DND-41 (cell line): ENCODE measurements around the gene CAMK2A.

Experiments
- ATAC-seq: fragments of 200-7000 bp; cut with Tn5 transposase; 3 replicates; pipeline ENCODE4 v1.9.1; 2021; ENCODE audit warnings: low read depth; ENCODE audit not compliant: insufficient read depth
- DNase-seq: peaks from one replicate; pipeline ENCODE4 v3.0.0-alpha.2; 2020
- H2AFZ ChIP-seq: 2 replicates; pipeline ENCODE4 v1.6.0; 2012; ENCODE audit warnings: low read depth, low read length
- H3K27ac ChIP-seq: 2 replicates; pipeline ENCODE4 v1.5.1; 2012; ENCODE audit warnings: low read length, inconsistent platforms
- H3K27me3 ChIP-seq: fragments of 200-600 bp; sonication (generic); 2 replicates; pipeline ENCODE4 v1.6.0; 2012; ENCODE audit warnings: low read length, mild to moderate bottlenecking, inconsistent platforms; ENCODE audit not compliant: insufficient read depth, poor library complexity
- H3K36me3 ChIP-seq: 2 replicates; pipeline ENCODE4 v1.5.1; 2012; ENCODE audit warnings: low read length, inconsistent platforms; ENCODE audit not compliant: insufficient read depth
- H3K4me1 ChIP-seq: 2 replicates; pipeline ENCODE4 v1.5.1; 2012; ENCODE audit warnings: mild to moderate bottlenecking, low read length; ENCODE audit not compliant: insufficient read depth
- H3K4me2 ChIP-seq: 2 replicates; pipeline ENCODE4 v1.6.0; 2012; ENCODE audit warnings: mild to moderate bottlenecking, moderate library complexity, low read length, inconsistent platforms; ENCODE audit not compliant: insufficient read depth
- H3K4me3 ChIP-seq, 2 experiments: fragments of 200-600 bp in 1 of 2; shearing (Covaris generic) in 1 of 2; 2 replicates each; pipeline ENCODE4 v1.5.1; 2012 to 2016; ENCODE audit warnings: inconsistent platforms in 2 of 2, low read length in 2 of 2, mild to moderate bottlenecking in 2 of 2, low read depth in 1 of 2, moderate library complexity in 1 of 2
- H3K79me2 ChIP-seq: 2 replicates; pipeline ENCODE4 v1.6.0; 2012; ENCODE audit warnings: low read length, inconsistent platforms; ENCODE audit not compliant: insufficient read depth
- H3K9ac ChIP-seq: 2 replicates; pipeline ENCODE4 v1.6.0; 2012; ENCODE audit warnings: low read depth, mild to moderate bottlenecking, inconsistent platforms, low read length, moderate library complexity
- H3K9me3 ChIP-seq: 2 replicates; pipeline ENCODE4 v1.5.1; 2012; ENCODE audit warnings: low read length, moderate library complexity, mild to moderate bottlenecking, inconsistent platforms; ENCODE audit not compliant: insufficient read depth, severe bottlenecking
- H4K20me1 ChIP-seq: 2 replicates; pipeline ENCODE4 v1.6.0; 2012; ENCODE audit warnings: low read length; ENCODE audit not compliant: insufficient read depth
- EZH2 ChIP-seq: IDR thresholded peaks from 3 replicates; pipeline ENCODE4 v1.6.1; 2012; ENCODE audit warnings: borderline replicate concordance, low read depth, mild to moderate bottlenecking, moderate library complexity, low read length, inconsistent platforms; ENCODE audit not compliant: severe bottlenecking
- TF ChIP-seq, protein P1 (sequence below): IDR thresholded peaks from 2 replicates; pipeline ENCODE4 v1.5.1; 2012; ENCODE audit warnings: borderline replicate concordance, low read length, moderate library complexity, mild to moderate bottlenecking; ENCODE audit not compliant: poor library complexity, severe bottlenecking; ENCODE audit errors: extremely low read depth

Gene CAMK2A

GRCh38 chr5:150295172-150295634, 5.6 kb upstream of the CAMK2A start:
- DNase-seq (no peak), ATAC-seq (no peak)
- no peaks in the 10 kb centered on the region for H3K9me3 ChIP-seq
- H3K9ac ChIP-seq, result no peak overlapping the region
- TF ChIP-seq EZH2, result no peak
- TF ChIP-seq, protein P1, sequence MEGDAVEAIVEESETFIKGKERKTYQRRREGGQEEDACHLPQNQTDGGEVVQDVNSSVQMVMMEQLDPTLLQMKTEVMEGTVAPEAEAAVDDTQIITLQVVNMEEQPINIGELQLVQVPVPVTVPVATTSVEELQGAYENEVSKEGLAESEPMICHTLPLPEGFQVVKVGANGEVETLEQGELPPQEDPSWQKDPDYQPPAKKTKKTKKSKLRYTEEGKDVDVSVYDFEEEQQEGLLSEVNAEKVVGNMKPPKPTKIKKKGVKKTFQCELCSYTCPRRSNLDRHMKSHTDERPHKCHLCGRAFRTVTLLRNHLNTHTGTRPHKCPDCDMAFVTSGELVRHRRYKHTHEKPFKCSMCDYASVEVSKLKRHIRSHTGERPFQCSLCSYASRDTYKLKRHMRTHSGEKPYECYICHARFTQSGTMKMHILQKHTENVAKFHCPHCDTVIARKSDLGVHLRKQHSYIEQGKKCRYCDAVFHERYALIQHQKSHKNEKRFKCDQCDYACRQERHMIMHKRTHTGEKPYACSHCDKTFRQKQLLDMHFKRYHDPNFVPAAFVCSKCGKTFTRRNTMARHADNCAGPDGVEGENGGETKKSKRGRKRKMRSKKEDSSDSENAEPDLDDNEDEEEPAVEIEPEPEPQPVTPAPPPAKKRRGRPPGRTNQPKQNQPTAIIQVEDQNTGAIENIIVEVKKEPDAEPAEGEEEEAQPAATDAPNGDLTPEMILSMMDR, result no peak
- no peak overlapping the region for H2AFZ ChIP-seq
- H3K27me3 ChIP-seq, result no peaks in the 10 kb centered on the region
- no peak overlapping the region for H3K4me3 ChIP-seq
- H3K4me1 ChIP-seq, result no peaks in the 10 kb centered on the region
- no peak overlapping the region for H3K27ac ChIP-seq
- H3K36me3 ChIP-seq, result no peaks in the 10 kb centered on the region
- no peak overlapping the region for H3K4me2 ChIP-seq
- H4K20me1 ChIP-seq, result 0 out of 2 replicates have a peak, but pooled peaks cover 3% of the 10 kb centered on the region
- no peaks in the 10 kb centered on the region for H3K79me2 ChIP-seq

DNA sequence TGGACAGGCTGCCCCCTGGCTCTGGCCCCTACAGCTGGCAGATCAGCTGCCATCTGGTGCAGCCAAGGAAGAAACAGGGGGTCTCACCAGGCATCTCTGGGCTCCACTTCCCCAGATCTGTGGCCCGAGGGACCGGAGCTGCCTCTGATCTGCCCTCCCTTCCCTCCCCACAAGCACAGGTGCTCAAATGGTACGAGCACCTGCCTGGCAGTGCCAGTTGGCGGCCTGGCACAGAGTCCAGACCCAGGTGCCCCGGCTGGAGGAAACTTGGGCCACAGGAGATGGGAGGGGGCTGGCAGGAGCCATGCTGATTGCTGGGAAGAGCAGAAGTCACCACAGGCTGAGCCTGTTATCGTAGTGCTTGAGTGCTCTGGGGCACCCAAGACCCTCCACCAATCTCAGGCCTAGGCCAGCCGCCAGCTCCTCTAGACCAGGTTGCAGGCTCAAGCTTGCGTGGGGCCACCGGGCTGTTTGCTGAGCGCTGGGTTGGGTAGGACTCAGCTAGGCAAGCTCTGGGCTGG, 5.0 kb upstream of the CAMK2A start:
- no peak for TF ChIP-seq EZH2
- TF ChIP-seq, protein P1, result no peak
- ATAC-seq, result no peak
- Histone ChIP-seq H3K9ac (no peak overlapping the region), H3K79me2 (no peaks in the 10 kb centered on the region), H3K27ac (no peak overlapping the region), H3K4me1 (no peaks in the 10 kb centered on the region), H4K20me1 (peaks cover 3% of the 10 kb centered on the region; the same call in 1 of the 2 replicates), H3K9me3 (no peaks in the 10 kb centered on the region), H3K36me3 (no peaks in the 10 kb centered on the region), H3K27me3 (no peaks in the 10 kb centered on the region), H3K4me3 (no peak overlapping the region), H3K4me2 (no peak overlapping the region), H2AFZ (no peak overlapping the region)
- no peak for DNase-seq

DNA sequence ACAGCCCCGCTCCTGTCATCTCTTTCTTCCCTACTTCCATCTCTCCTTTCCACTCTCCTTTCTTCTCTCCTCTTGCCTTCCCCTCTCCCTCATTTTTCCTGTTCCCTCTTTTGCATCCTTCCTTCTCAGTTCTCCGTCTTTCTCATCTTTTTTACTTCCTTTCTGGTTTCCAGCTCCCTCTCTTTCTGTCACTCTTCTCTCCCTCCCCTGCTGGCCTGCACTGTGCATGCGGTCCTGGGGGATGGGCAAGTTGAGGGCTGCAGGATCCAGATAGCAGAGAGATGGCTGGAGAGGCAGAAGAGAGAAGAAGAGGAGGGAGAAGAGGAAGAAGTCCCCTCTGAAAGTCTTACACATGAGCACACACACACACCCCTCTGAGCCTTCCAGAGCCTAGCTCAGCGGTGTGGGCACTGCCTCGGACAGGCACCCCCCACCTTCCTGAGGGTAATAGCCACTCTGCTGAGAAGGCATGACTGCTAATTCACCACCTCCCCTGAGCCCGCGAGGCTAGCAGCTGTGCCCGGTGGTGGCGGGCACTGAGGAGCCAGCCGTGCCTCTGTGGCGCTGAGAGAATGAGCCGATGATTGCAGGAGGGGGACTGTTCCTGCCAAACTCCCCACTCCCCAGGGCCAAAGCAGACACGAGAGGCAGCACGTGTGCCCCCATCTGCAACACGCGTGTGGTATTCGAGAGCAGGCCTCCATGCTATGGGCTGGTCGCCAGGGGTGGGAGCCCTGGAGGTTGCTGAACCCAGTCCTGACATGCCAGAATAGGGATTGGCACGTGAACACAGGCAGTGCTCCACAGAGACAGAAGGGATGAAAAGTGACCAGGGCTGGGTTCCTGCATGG, 3.7 kb upstream of the CAMK2A start:
- H3K4me1 ChIP-seq, result no peaks in the 10 kb centered on the region
- ATAC-seq (no peak), DNase-seq (no peak)
- no peaks in the 10 kb centered on the region for H3K27me3 ChIP-seq
- H4K20me1 ChIP-seq, result peaks cover 3% of the 10 kb centered on the region; the same call in 1 of the 2 replicates
- H3K4me2 ChIP-seq, result no peak overlapping the region
- no peaks in the 10 kb centered on the region for H3K36me3 ChIP-seq
- H3K9me3 ChIP-seq, result no peaks in the 10 kb centered on the region
- no peak overlapping the region for H2AFZ ChIP-seq
- H3K79me2 ChIP-seq, result no peaks in the 10 kb centered on the region
- TF ChIP-seq, protein P1, result no peak
- TF ChIP-seq EZH2, result no peak
- no peak overlapping the region for H3K27ac ChIP-seq
- H3K4me3 ChIP-seq, result no peak overlapping the region
- H3K9ac ChIP-seq, result no peak overlapping the region
